Fibroblast of lung (primary cell): ENCODE measurements around the gene CATSPERE. TPM values are rescaled to one million over a fixed set of nuclear protein-coding genes. Genes with fewer than 3 reads are reported as not detected.
A peak's percentile ranks its signal among the peaks of the same experiment; 100 is the strongest.

Source experiments
- DNase-seq, 2 donors: peaks; one replicate each; pipeline versions ENCODE4 v3.0.0 to v3.0.0-alpha.2; 2010; ENCODE audit warnings: low read depth in 2 of 2
- H2AFZ ChIP-seq: 2 replicates; pipeline ENCODE4 v1.5.1; 2012; ENCODE audit warnings: low read length, control low read depth, inconsistent platforms
- H3K27ac ChIP-seq: 2 replicates; pipeline ENCODE4 v1.5.1; 2011; ENCODE audit warnings: low read length, control low read depth; ENCODE audit not compliant: insufficient read depth
- H3K27me3 ChIP-seq: 2 replicates; pipeline ENCODE4 v1.5.1; 2011; ENCODE audit warnings: mild to moderate bottlenecking, low read length; ENCODE audit not compliant: control insufficient read depth, insufficient read depth
- H3K36me3 ChIP-seq: 2 replicates; pipeline ENCODE4 v1.5.1; 2011; ENCODE audit warnings: low read length; ENCODE audit not compliant: control insufficient read depth, insufficient read depth
- H3K4me1 ChIP-seq: 2 replicates; pipeline ENCODE4 v1.5.1; 2011; ENCODE audit warnings: low read length; ENCODE audit not compliant: control insufficient read depth, insufficient read depth; ENCODE audit errors: extremely low read depth
- H3K4me2 ChIP-seq: 2 replicates; pipeline ENCODE4 v1.5.1; 2011; ENCODE audit warnings: low read length, control low read depth; ENCODE audit not compliant: insufficient read depth; ENCODE audit errors: extremely low read depth
- H3K4me3 ChIP-seq, 4 experiments: fragments of 200-600 bp in 1 of 4; sonication (generic) in 1 of 4; replicated peaks in 1 of 4; 2 replicates each; pipeline ENCODE4 v1.5.1; 2011 to 2016; ENCODE audit warnings: low read length in 4 of 4, low read depth in 3 of 4, mild to moderate bottlenecking in 3 of 4, control low read depth in 2 of 4, inconsistent platforms in 1 of 4, mixed read lengths in 1 of 4; ENCODE audit not compliant: insufficient read depth in 1 of 4; ENCODE audit errors: control extremely low read depth in 1 of 4
- H3K79me2 ChIP-seq: 2 replicates; pipeline ENCODE4 v1.5.1; 2012; ENCODE audit warnings: mild to moderate bottlenecking, low read length, inconsistent platforms; ENCODE audit not compliant: control insufficient read depth, insufficient read depth
- H3K9ac ChIP-seq: 2 replicates; pipeline ENCODE4 v1.5.1; 2011; ENCODE audit warnings: mild to moderate bottlenecking, low read length, control low read depth; ENCODE audit not compliant: insufficient read depth
- H3K9me3 ChIP-seq: 2 replicates; pipeline ENCODE4 v1.5.1; 2012; ENCODE audit warnings: low read depth, low read length; ENCODE audit not compliant: control insufficient read depth, insufficient read depth
- H4K20me1 ChIP-seq: 2 replicates; pipeline ENCODE4 v1.5.1; 2011; ENCODE audit warnings: low read length; ENCODE audit not compliant: control insufficient read depth, insufficient read depth; ENCODE audit errors: extremely low read depth
- CTCF ChIP-seq, 2 donors: IDR thresholded peaks in 1 of 2; conservative IDR thresholded peaks in 1 of 2; 1 replicate in 1 of 2; 2 replicates in 1 of 2; pipeline ENCODE4 v1.5.1; 2011 to 2012; ENCODE audit warnings: low read length in 2 of 2, control low read depth in 1 of 2, inconsistent platforms in 1 of 2, low read depth in 1 of 2, mild to moderate bottlenecking in 1 of 2
- EZH2 ChIP-seq: IDR thresholded peaks from 2 replicates; pipeline ENCODE4 v1.5.1; 2012; ENCODE audit warnings: low read length, control low read depth, mild to moderate bottlenecking; ENCODE audit errors: missing control alignments
- polyA minus RNA-seq: library from RNA; depleted of rRNA, polyadenylated mRNA; stranded (reverse); fragments of >200 nt; gene quantifications from 2 replicates; pipeline ENCODE4 v1.2.3, GENCODE V29; 2011; ENCODE audit warnings: low replicate concordance
- polyA plus RNA-seq, 2 donors: library from polyadenylated mRNA; depleted of rRNA in 1 of 2; stranded (reverse) in 1 of 2; unstranded in 1 of 2; fragments of >200 nt; gene quantifications; 2 replicates each; pipeline ENCODE4 v1.2.1, GENCODE V29; 2011 to 2012; ENCODE audit warnings: missing spikeins in 1 of 2
- total RNA-seq: library from RNA; depleted of rRNA; stranded (reverse); fragments of >200 nt; gene quantifications from 2 replicates; pipeline ENCODE4 v1.2.1, GENCODE V29; 2014

CATSPERE gene
- total RNA-seq (0.77 and 0.99 TPM in 2 replicates), polyA plus RNA-seq (0.08 and 0.59 TPM in 2 replicates), polyA minus RNA-seq (not detected in 2 replicates)
- polyA plus RNA-seq (2012), result 0.05 TPM in 1 of 2 replicates, not detected in the other

- Histone ChIP-seq H3K4me2 (peak within 1 kb of the TSS; percentile 81), H3K4me3 (peak within 1 kb of the TSS; percentile 54 to 68 (median 62)), H2AFZ (peak within 1 kb of the TSS; percentile 93), H3K36me3 (no peaks in the 10 kb centered on the region), H3K27ac (peak within 1 kb of the TSS; percentile 68), H3K9me3 (no peaks in the 10 kb centered on the region), H3K4me1 (no peaks in the 10 kb centered on the region), H3K79me2 (no peaks in the 10 kb centered on the region), H3K27me3 (no peaks in the 10 kb centered on the region), H3K9ac (peak within 1 kb of the TSS; percentile 74), H4K20me1 (no peaks in the 10 kb centered on the region)
- TF ChIP-seq EZH2, result no peak
- TF ChIP-seq CTCF (conservative IDR thresholded peaks at IDR 0.05 in 1 of 2, IDR thresholded peaks at IDR 0.05 in 1 of 2; ENCODE audit: low read depth in 1 of 2, low read length in 2 of 2), result no peak
- DNase-seq, result peak; percentile 82 to 90
These were observed at the start of gene CATSPERE for GRCh38 chr1:244461245-244462071. TSS of gene CATSPERE (plus strand) at chr1:244461273. CDS start at chr1:244461430, 157 bp downstream.

GRCh38 chr1:244412176-244412575 lies 48.9 kb upstream of the CATSPERE start:
- TF ChIP-seq EZH2 (no peak), CTCF (conservative IDR thresholded peaks at IDR 0.05 in 1 of 2, IDR thresholded peaks at IDR 0.05 in 1 of 2; ENCODE audit: low read depth in 1 of 2, low read length in 2 of 2) (no peak)
- Histone ChIP-seq H3K9ac (no peak overlapping the region), H4K20me1 (no peaks in the 10 kb centered on the region), H3K27me3 (no peaks in the 10 kb centered on the region), H3K36me3 (peaks cover 16% of the 10 kb centered on the region), H3K79me2 (no peaks in the 10 kb centered on the region), H3K4me2 (no peak overlapping the region), H3K4me1 (no peaks in the 10 kb centered on the region), H3K9me3 (no peaks in the 10 kb centered on the region), H2AFZ (no peak overlapping the region), H3K4me3 (no peak overlapping the region), H3K27ac (no peak overlapping the region)
- no peak for DNase-seq

- no peak for DNase-seq
- H3K4me1 ChIP-seq, result no peaks in the 10 kb centered on the region
- TF ChIP-seq CTCF (conservative IDR thresholded peaks at IDR 0.05 in 1 of 2, IDR thresholded peaks at IDR 0.05 in 1 of 2; ENCODE audit: low read depth in 1 of 2, low read length in 2 of 2), result no peak
- no peak for TF ChIP-seq EZH2
These were observed 47.3 kb upstream of the CATSPERE start for GRCh38 chr1:244413736-244414135.

More at GRCh38 chr1:244413736-244414135, 47.3 kb upstream of the CATSPERE start:
- H3K4me3 ChIP-seq, result no peak overlapping the region
- no peaks in the 10 kb centered on the region for H4K20me1 ChIP-seq
- no peaks in the 10 kb centered on the region for H3K27me3 ChIP-seq
- H3K27ac ChIP-seq, result no peak overlapping the region
- no peak overlapping the region for H3K4me2 ChIP-seq
- H3K79me2 ChIP-seq, result no peaks in the 10 kb centered on the region
- H3K36me3 ChIP-seq, result peaks cover 17% of the 10 kb centered on the region
- no peak overlapping the region for H2AFZ ChIP-seq
- no peaks in the 10 kb centered on the region for H3K9me3 ChIP-seq
- no peak overlapping the region for H3K9ac ChIP-seq
